DOHH2 (cell line): Measurements from ENCODE around the gene NDUFC2.

Source experiments
- H3F3A ChIP-seq: fragments of 200-600 bp; sonication (generic), shearing (Covaris generic); 2 replicates; pipeline ENCODE4 v1.6.0; 2016; ENCODE audit warnings: antibody characterized with exemption, mild to moderate bottlenecking; ENCODE audit not compliant: control insufficient read depth, insufficient read depth
- H3K27ac ChIP-seq: fragments of 200-600 bp; sonication (generic); 2 replicates; pipeline ENCODE4 v1.5.1; 2014; ENCODE audit warnings: low read depth, mild to moderate bottlenecking, low read length, moderate library complexity
- H3K27me3 ChIP-seq: fragments of 200-600 bp; sonication (generic); 2 replicates; pipeline ENCODE4 v1.6.1; 2014; ENCODE audit warnings: mild to moderate bottlenecking, low read length, mixed read lengths; ENCODE audit not compliant: control insufficient read depth
- H3K36me3 ChIP-seq: fragments of 200-600 bp; sonication (generic); 2 replicates; pipeline ENCODE4 v1.6.1; 2014; ENCODE audit warnings: mild to moderate bottlenecking, low read length, moderate library complexity, mixed read lengths; ENCODE audit not compliant: control insufficient read depth
- H3K4me1 ChIP-seq: fragments of 200-600 bp; sonication (generic); 2 replicates; pipeline ENCODE4 v1.6.1; 2014; ENCODE audit warnings: mild to moderate bottlenecking, low read length, mixed read lengths; ENCODE audit not compliant: control insufficient read depth
- H3K4me2 ChIP-seq: fragments of 200-600 bp; sonication (generic); 2 replicates; pipeline ENCODE4 v1.6.0; 2014; ENCODE audit warnings: mild to moderate bottlenecking, low read length, moderate library complexity
- H3K4me3 ChIP-seq: fragments of 200-600 bp; sonication (generic); 2 replicates; pipeline ENCODE4 v1.5.1; 2014; ENCODE audit warnings: mild to moderate bottlenecking, low read length, mixed read lengths
- H3K79me2 ChIP-seq: fragments of 200-600 bp; sonication (generic); 2 replicates; pipeline ENCODE4 v1.6.1; 2014; ENCODE audit warnings: mild to moderate bottlenecking, low read length, mixed read lengths; ENCODE audit not compliant: control insufficient read depth
- H3K9me2 ChIP-seq: fragments of 200-600 bp; sonication (generic); replicated peaks from 2 replicates; pipeline ENCODE4 v1.6.1; 2014; ENCODE audit warnings: mild to moderate bottlenecking, low read length, mixed read lengths; ENCODE audit not compliant: control insufficient read depth
- H3K9me3 ChIP-seq: fragments of 200-600 bp; sonication (generic); 2 replicates; pipeline ENCODE4 v1.6.1; 2014; ENCODE audit warnings: antibody characterized with exemption, low read length, mixed read lengths; ENCODE audit not compliant: control insufficient read depth, insufficient read depth
- H4K20me1 ChIP-seq: fragments of 200-600 bp; sonication (generic); 2 replicates; pipeline ENCODE4 v1.6.0; 2014; ENCODE audit warnings: low read depth, mild to moderate bottlenecking, antibody characterized with exemption, low read length, moderate library complexity; ENCODE audit not compliant: control insufficient read depth, insufficient read depth
- CTCF ChIP-seq: fragments of 200-600 bp; sonication (generic); IDR thresholded peaks from one replicate; pipeline ENCODE4 v1.5.1; 2014; ENCODE audit warnings: antibody characterized with exemption, mild to moderate bottlenecking, low read depth, low read length; ENCODE audit not compliant: poor library complexity, severe bottlenecking
- EZH2phosphoT487 ChIP-seq: fragments of 200-600 bp; sonication (generic); IDR thresholded peaks from 2 replicates; pipeline ENCODE4 v1.6.1; 2017; ENCODE audit warnings: borderline replicate concordance, mild to moderate bottlenecking, antibody characterized with exemption, low read length, moderate library complexity, mixed read lengths

The NDUFC2 gene

DNA sequence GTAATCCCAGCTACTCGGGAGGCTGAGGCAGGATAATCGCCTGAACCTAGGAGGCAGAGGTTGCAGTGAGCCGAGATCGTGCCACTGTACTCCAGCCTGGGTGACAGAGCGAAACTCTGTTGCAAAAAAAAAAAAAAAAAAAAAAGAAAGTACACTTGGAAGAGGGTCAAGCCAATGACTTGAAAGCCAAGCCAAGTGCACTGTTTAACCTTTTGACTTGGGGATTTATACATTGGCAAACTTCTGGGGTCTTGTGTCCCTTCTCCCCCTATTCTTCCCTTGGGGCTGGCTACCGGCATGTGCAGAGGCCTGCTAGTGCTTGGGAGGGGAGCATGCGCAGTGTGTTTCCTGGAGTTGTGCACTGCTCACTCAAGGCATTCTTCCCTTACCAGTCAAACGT, 30.3 kb downstream of the NDUFC2 start:
- Histone ChIP-seq H3K9me3 (no peaks in the 10 kb centered on the region), H3F3A (no peaks in the 10 kb centered on the region), H3K4me2 (no peak overlapping the region), H3K27ac (no peak overlapping the region), H3K4me3 (no peak overlapping the region), H3K36me3 (no peaks in the 10 kb centered on the region), H3K4me1 (peaks cover 5% of the 10 kb centered on the region), H4K20me1 (no peaks in the 10 kb centered on the region), H3K9me2 (no peaks in the 10 kb centered on the region), H3K27me3 (no peaks in the 10 kb centered on the region), H3K79me2 (no peaks in the 10 kb centered on the region)
- TF ChIP-seq CTCF (no peak), EZH2phosphoT487 (no peak)

DNA sequence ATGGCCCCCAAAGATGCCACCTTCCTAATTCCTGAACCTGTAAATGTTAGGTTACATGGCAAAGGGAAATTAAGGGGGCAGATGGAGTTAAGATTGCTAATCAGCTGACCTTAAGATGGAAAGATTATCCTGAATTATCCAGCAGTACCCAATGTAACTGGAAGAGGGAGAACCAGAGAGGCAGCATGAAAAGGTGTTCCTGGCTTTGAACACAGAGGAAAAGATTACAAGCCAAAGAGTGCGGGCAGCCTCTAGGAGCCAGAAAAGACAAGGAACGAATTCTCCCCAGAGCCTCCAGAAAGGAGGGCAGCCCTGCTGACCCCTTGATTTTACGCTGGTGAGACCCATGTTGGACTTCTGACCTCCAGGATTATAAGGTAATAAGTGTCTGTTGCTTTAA, 31.1 kb downstream of the NDUFC2 start:
- no peaks in the 10 kb centered on the region for H3K9me3 ChIP-seq
- H3K79me2 ChIP-seq: no peaks in the 10 kb centered on the region
- H3K4me2 ChIP-seq: no peak overlapping the region
- H4K20me1 ChIP-seq: no peaks in the 10 kb centered on the region
- no peak overlapping the region for H3K4me3 ChIP-seq
- H3K27me3 ChIP-seq: no peaks in the 10 kb centered on the region
- no peaks in the 10 kb centered on the region for H3K36me3 ChIP-seq
- H3K4me1 ChIP-seq: peaks cover 5% of the 10 kb centered on the region
- no peak for TF ChIP-seq CTCF
- TF ChIP-seq EZH2phosphoT487: no peak
- no peak overlapping the region for H3K27ac ChIP-seq
- H3K9me2 ChIP-seq: no peaks in the 10 kb centered on the region
- no peaks in the 10 kb centered on the region for H3F3A ChIP-seq

GRCh38 chr11:78046486-78046854, 33.2 kb downstream of the NDUFC2 start:
- Histone ChIP-seq H3K4me1 (peaks cover 5% of the 10 kb centered on the region), H3K27me3 (no peaks in the 10 kb centered on the region), H3K9me3 (no peaks in the 10 kb centered on the region), H3K27ac (no peak overlapping the region), H4K20me1 (no peaks in the 10 kb centered on the region), H3K4me3 (no peak overlapping the region), H3K4me2 (peak overlapping the region; percentile 62; the same call in 1 of the 2 replicates), H3F3A (no peaks in the 10 kb centered on the region), H3K79me2 (no peaks in the 10 kb centered on the region), H3K36me3 (no peaks in the 10 kb centered on the region), H3K9me2 (no peaks in the 10 kb centered on the region)
- TF ChIP-seq EZH2phosphoT487: no peak
- peak; percentile 18 for TF ChIP-seq CTCF

GRCh38 chr11:78045851-78046485, 33.7 kb downstream of the NDUFC2 start:
- no peaks in the 10 kb centered on the region for H3K79me2 ChIP-seq
- H3K27ac ChIP-seq: no peak overlapping the region
- H3F3A ChIP-seq: no peaks in the 10 kb centered on the region
- H4K20me1 ChIP-seq: no peaks in the 10 kb centered on the region
- peak overlapping the region; percentile 55 for H3K4me3 ChIP-seq
- no peaks in the 10 kb centered on the region for H3K9me3 ChIP-seq
- H3K4me1 ChIP-seq: peaks cover 5% of the 10 kb centered on the region
- peak overlapping the region; percentile 62 for H3K4me2 ChIP-seq
- TF ChIP-seq EZH2phosphoT487: no peak
- peak; percentile 98 for TF ChIP-seq CTCF
- H3K9me2 ChIP-seq: no peaks in the 10 kb centered on the region
- H3K27me3 ChIP-seq: no peaks in the 10 kb centered on the region
- no peaks in the 10 kb centered on the region for H3K36me3 ChIP-seq
